GM23338 (cell line): ENCODE measurements around the gene CMIP. TPM values are rescaled to one million over a fixed set of nuclear protein-coding genes. Genes with fewer than 3 reads are reported as not detected.

Experiments used
- ATAC-seq: fragments of 200-7000 bp; cut with Tn5 transposase; 3 replicates; pipeline ENCODE4 v1.9.1; 2020
- DNase-seq: peaks from one replicate; pipeline ENCODE4 v3.0.0-alpha.2; 2015; ENCODE audit warnings: low spot score
- H2AFZ ChIP-seq: fragments of 200-600 bp; sonication (generic); 2 replicates; pipeline ENCODE4 v1.8.0; 2016; ENCODE audit warnings: antibody characterized with exemption, mild to moderate bottlenecking, moderate library complexity
- H3F3A ChIP-seq: fragments of 200-600 bp; sonication (generic); replicated peaks from 2 replicates; pipeline ENCODE4 v1.8.0; 2017; ENCODE audit warnings: antibody characterized with exemption, mixed run types, low read depth
- H3K27ac ChIP-seq: fragments of 200-600 bp; sonication (generic); 2 replicates; pipeline ENCODE4 v1.6.1; 2016; ENCODE audit warnings: low read depth
- H3K27me3 ChIP-seq: fragments of 200-600 bp; sonication (generic); 2 replicates; pipeline ENCODE4 v1.8.0; 2016; ENCODE audit warnings: mild to moderate bottlenecking, mixed run types, moderate library complexity; ENCODE audit not compliant: insufficient read depth
- H3K36me3 ChIP-seq: fragments of 200-600 bp; sonication (generic); 2 replicates; pipeline ENCODE4 v1.8.0; 2016; ENCODE audit warnings: mild to moderate bottlenecking; ENCODE audit not compliant: insufficient read depth
- H3K4me1 ChIP-seq: fragments of 200-600 bp; sonication (generic); 2 replicates; pipeline ENCODE4 v1.8.0; 2016; ENCODE audit warnings: mild to moderate bottlenecking, moderate library complexity; ENCODE audit not compliant: insufficient read depth
- H3K4me2 ChIP-seq: fragments of 200-600 bp; sonication (generic); 2 replicates; pipeline ENCODE4 v1.7.1; 2017; ENCODE audit warnings: mixed run types
- H3K4me3 ChIP-seq: fragments of 200-600 bp; sonication (generic); 2 replicates; pipeline ENCODE4 v1.6.1; 2016; ENCODE audit warnings: mixed run types
- H3K79me2 ChIP-seq: fragments of 200-600 bp; sonication (generic); replicated peaks from 2 replicates; pipeline ENCODE4 v1.8.0; 2017; ENCODE audit warnings: mild to moderate bottlenecking; ENCODE audit not compliant: insufficient read depth
- H3K9me2 ChIP-seq: fragments of 200-600 bp; sonication (generic); 2 replicates; pipeline ENCODE4 v1.8.0; 2017; ENCODE audit not compliant: insufficient read depth
- H4K20me1 ChIP-seq: fragments of 200-600 bp; sonication (generic); replicated peaks from 2 replicates; pipeline ENCODE4 v1.8.0; 2017; ENCODE audit warnings: mild to moderate bottlenecking; ENCODE audit not compliant: insufficient read depth
- H3K27ac Mint-ChIP-seq: 2 replicates; pipeline ENCODE4 v1.8.0; 2020; ENCODE audit warnings: inconsistent platforms, mild to moderate bottlenecking, moderate library complexity, mixed read lengths
- H3K27me3 Mint-ChIP-seq: 3 replicates; pipeline ENCODE4 v1.8.0; 2022; ENCODE audit warnings: low read depth, mild to moderate bottlenecking, moderate library complexity, mixed read lengths, inconsistent platforms; ENCODE audit not compliant: insufficient read depth, poor library complexity
- H3K36me3 Mint-ChIP-seq: 3 replicates; pipeline ENCODE4 v1.8.0; 2021; ENCODE audit warnings: low read depth, mild to moderate bottlenecking, inconsistent platforms, moderate library complexity, mixed read lengths
- H3K4me1 Mint-ChIP-seq: 3 replicates; pipeline ENCODE4 v1.8.0; 2020; ENCODE audit warnings: mild to moderate bottlenecking, inconsistent platforms, mixed read lengths
- H3K4me3 Mint-ChIP-seq: 3 replicates; pipeline ENCODE4 v1.8.0; 2021; ENCODE audit warnings: moderate library complexity, mild to moderate bottlenecking, inconsistent platforms, mixed read lengths
- H3K9me3 Mint-ChIP-seq: 3 replicates; pipeline ENCODE4 v1.8.0; 2020; ENCODE audit warnings: moderate library complexity, mild to moderate bottlenecking, inconsistent platforms, mixed read lengths
- CREB1 ChIP-seq: fragments of 250-450 bp; sonication (Bioruptor Pico); IDR thresholded peaks from 2 replicates; pipeline ENCODE4 v1.5.0; 2020; ENCODE audit warnings: low read depth, mild to moderate bottlenecking, moderate library complexity
- CTCF ChIP-seq, 2 experiments: fragments of 200-600 bp in 1 of 2; sonication (generic) in 1 of 2; conservative IDR thresholded peaks; 2 replicates each; pipeline versions ENCODE4 v1.5.1 to v1.6.1; 2016 to 2017; ENCODE audit warnings: antibody characterized with exemption in 2 of 2, low read depth in 2 of 2, mild to moderate bottlenecking in 2 of 2, moderate library complexity in 1 of 2
- EZH2phosphoT487 ChIP-seq: fragments of 200-600 bp; sonication (generic); IDR thresholded peaks from one replicate; pipeline ENCODE4 v1.8.1; 2018; ENCODE audit warnings: antibody characterized with exemption; ENCODE audit not compliant: unreplicated experiment
- JUNB ChIP-seq: IDR thresholded peaks from one replicate; pipeline ENCODE4 v1.6.1; 2016; ENCODE audit warnings: antibody characterized with exemption; ENCODE audit not compliant: unreplicated experiment
- NANOG ChIP-seq: IDR thresholded peaks from 2 replicates; pipeline ENCODE4 v1.6.1; 2016; ENCODE audit warnings: antibody characterized with exemption, borderline replicate concordance
- REST ChIP-seq: IDR thresholded peaks from one replicate; pipeline ENCODE4 v1.6.1; 2018; ENCODE audit warnings: antibody characterized with exemption; ENCODE audit not compliant: unreplicated experiment
- ZNF114 ChIP-seq: fragments of 250-450 bp; sonication (Bioruptor Pico); IDR thresholded peaks from 2 replicates; pipeline ENCODE4 v1.5.0; 2020; ENCODE audit warnings: mild to moderate bottlenecking, moderate library complexity
- ZNF331 ChIP-seq: fragments of 250-450 bp; sonication (Bioruptor Pico); IDR thresholded peaks from 2 replicates; pipeline ENCODE4 v1.5.0; 2020; ENCODE audit warnings: low read depth, mild to moderate bottlenecking, moderate library complexity
- ZNF462 ChIP-seq: fragments of 250-450 bp; sonication (Bioruptor Pico); IDR thresholded peaks from 2 replicates; pipeline ENCODE4 v1.5.0; 2020; ENCODE audit warnings: mild to moderate bottlenecking, moderate library complexity
- polyA plus RNA-seq: library from polyadenylated mRNA; unstranded; fragments of >200 nt; fragmentation: Nextera tagmentation; extraction: Ambion mirVana; gene quantifications from 2 replicates; pipeline ENCODE4 v1.2.1, GENCODE V29; 2016
- total RNA-seq: library from RNA; depleted of rRNA; stranded (reverse); fragments of >200 nt; shearing (Covaris generic); gene quantifications from 2 replicates; pipeline ENCODE4 v1.2.3, GENCODE V29; 2014
- TF ChIP-seq, protein P1 (sequence below): IDR thresholded peaks from 2 replicates; pipeline ENCODE4 v1.6.1; 2016; ENCODE audit warnings: antibody characterized with exemption

Gene CMIP
- total and polyA plus RNA-seq, 2 experiments from 2014 or later, result 9.5 to 62.3 TPM

- no peaks in the 10 kb centered on the region for H4K20me1 ChIP-seq
- H3K27me3 ChIP-seq, result no peaks in the 10 kb centered on the region
- H3K9me2 ChIP-seq, result no peaks in the 10 kb centered on the region
- H3F3A ChIP-seq, result peaks cover 9% of the 10 kb centered on the region; the same call in 1 of the 2 replicates
- H3K36me3 Mint-ChIP-seq, result peaks cover 16% of the 10 kb centered on the region
- H3K4me1 ChIP-seq, result peaks cover 41% of the 10 kb centered on the region
- peak overlapping the region; percentile 59; the same call in 1 of the 2 replicates for H3K27ac ChIP-seq
- H3K27ac Mint-ChIP-seq, result peak overlapping the region; percentile 89
- no peaks in the 10 kb centered on the region for H3K79me2 ChIP-seq
- ATAC-seq (peak; percentile 34), DNase-seq (peak; percentile 58)
- peak overlapping the region; percentile 29 for H3K4me3 Mint-ChIP-seq
- no peaks in the 10 kb centered on the region for H3K36me3 ChIP-seq
- no peak overlapping the region for H2AFZ ChIP-seq
- TF ChIP-seq REST (no peak), ZNF331 (no peak), JUNB (no peak), CREB1 (CRISPR knock-in tag) (no peak), EZH2phosphoT487 (no peak), CTCF (conservative IDR thresholded peaks at IDR 0.05; ENCODE audit: low read depth in 2 of 2) (no peak), ZNF462 (CRISPR knock-in tag) (no peak), ZNF114 (CRISPR knock-in tag) (no peak), NANOG (no peak)
- TF ChIP-seq, protein P1, sequence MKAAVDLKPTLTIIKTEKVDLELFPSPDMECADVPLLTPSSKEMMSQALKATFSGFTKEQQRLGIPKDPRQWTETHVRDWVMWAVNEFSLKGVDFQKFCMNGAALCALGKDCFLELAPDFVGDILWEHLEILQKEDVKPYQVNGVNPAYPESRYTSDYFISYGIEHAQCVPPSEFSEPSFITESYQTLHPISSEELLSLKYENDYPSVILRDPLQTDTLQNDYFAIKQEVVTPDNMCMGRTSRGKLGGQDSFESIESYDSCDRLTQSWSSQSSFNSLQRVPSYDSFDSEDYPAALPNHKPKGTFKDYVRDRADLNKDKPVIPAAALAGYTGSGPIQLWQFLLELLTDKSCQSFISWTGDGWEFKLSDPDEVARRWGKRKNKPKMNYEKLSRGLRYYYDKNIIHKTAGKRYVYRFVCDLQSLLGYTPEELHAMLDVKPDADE, result no peak
- no peak overlapping the region for H3K4me3 ChIP-seq
- H3K27me3 Mint-ChIP-seq, result peaks cover 30% of the 10 kb centered on the region
- H3K9me3 Mint-ChIP-seq, result no peaks in the 10 kb centered on the region
- H3K4me1 Mint-ChIP-seq, result peaks cover 56% of the 10 kb centered on the region
- no peak overlapping the region for H3K4me2 ChIP-seq
Measured at GRCh38 chr16:81711657-81712319, 267.2 kb downstream of the CMIP start.
